Thyroid gland (tissue), 4 donors: ENCODE data around the gene P2RX4. TPM values are rescaled to one million over a fixed set of nuclear protein-coding genes. Genes with fewer than 3 reads are reported as not detected.
"Not testable (repeated sequence)": the region's sequence is repeated elsewhere in the genome, so short reads cannot be mapped to it uniquely, and the experiment has no call there.

Source experiments
- DNase-seq, 2 donors: peaks; one replicate each; pipeline ENCODE4 v3.0.0-alpha.2; 2019
- H3K27ac ChIP-seq, 3 donors: fragments of 200-600 bp; sonication (generic); 1 replicate in 2 of 3; 2 replicates in 1 of 3; pipeline ENCODE4 v1.5.1; 2016 to 2019; ENCODE audit warnings: mild to moderate bottlenecking in 1 of 3, moderate library complexity in 1 of 3
- H3K27me3 ChIP-seq: fragments of 200-600 bp; sonication (generic); one replicate; pipeline ENCODE4 v1.5.1; 2019
- H3K36me3 ChIP-seq, 2 donors: fragments of 200-600 bp; sonication (generic); one replicate each; pipeline ENCODE4 v1.5.1; 2016 to 2019
- H3K4me1 ChIP-seq, 2 donors: fragments of 200-600 bp; sonication (generic); one replicate each; pipeline ENCODE4 v1.5.1; 2017 to 2019
- H3K4me3 ChIP-seq, 3 donors: fragments of 200-600 bp; sonication (generic); replicated peaks in 1 of 3; 1 replicate in 2 of 3; 2 replicates in 1 of 3; pipeline ENCODE4 v1.5.1; 2016; ENCODE audit warnings: mild to moderate bottlenecking in 1 of 3
- H3K9me3 ChIP-seq: fragments of 200-600 bp; sonication (generic); one replicate; pipeline ENCODE4 v1.5.1; 2017
- POLR2A ChIP-seq, 2 donors: fragments of 450-650 bp; IDR thresholded peaks; one replicate each; pipeline ENCODE4 v1.6.1; 2017; ENCODE audit warnings: antibody characterized with exemption in 2 of 2, mild to moderate bottlenecking in 2 of 2, moderate library complexity in 1 of 2
- WGBS, 2 donors: methylation state at CpG; one replicate each; pipeline ENCODE4 v1.1.5; 2017; 5-methylcytosine and 5-hydroxymethylcytosine counted together
- intact Hi-C: fragments of 100-400 bp; cut with DNase I; formaldehyde crosslinking; loops from one replicate; pipeline ENCODE4 v1.15.1; 2023
- total RNA-seq, 4 donors: library from RNA; depleted of rRNA; stranded (reverse); fragments of >200 nt; gene quantifications; one replicate each; pipeline ENCODE4 v1.2.3, GENCODE V29; 2016
- TF ChIP-seq, protein P1 (sequence below), 6 experiments: fragments of 200-600 bp in 3 of 6; fragments of 450-650 bp in 3 of 6; sonication (generic) in 3 of 6; IDR thresholded peaks; one replicate each; pipeline ENCODE4 v1.5.1; 2016 to 2019; ENCODE audit warnings: antibody characterized with exemption in 6 of 6, mild to moderate bottlenecking in 2 of 6, inconsistent platforms in 1 of 6, moderate library complexity in 1 of 6

P2RX4 gene
- total RNA-seq, 4 donors from 2014 or later = 36.8 to 87.3 (median 56.1) TPM

DNA sequence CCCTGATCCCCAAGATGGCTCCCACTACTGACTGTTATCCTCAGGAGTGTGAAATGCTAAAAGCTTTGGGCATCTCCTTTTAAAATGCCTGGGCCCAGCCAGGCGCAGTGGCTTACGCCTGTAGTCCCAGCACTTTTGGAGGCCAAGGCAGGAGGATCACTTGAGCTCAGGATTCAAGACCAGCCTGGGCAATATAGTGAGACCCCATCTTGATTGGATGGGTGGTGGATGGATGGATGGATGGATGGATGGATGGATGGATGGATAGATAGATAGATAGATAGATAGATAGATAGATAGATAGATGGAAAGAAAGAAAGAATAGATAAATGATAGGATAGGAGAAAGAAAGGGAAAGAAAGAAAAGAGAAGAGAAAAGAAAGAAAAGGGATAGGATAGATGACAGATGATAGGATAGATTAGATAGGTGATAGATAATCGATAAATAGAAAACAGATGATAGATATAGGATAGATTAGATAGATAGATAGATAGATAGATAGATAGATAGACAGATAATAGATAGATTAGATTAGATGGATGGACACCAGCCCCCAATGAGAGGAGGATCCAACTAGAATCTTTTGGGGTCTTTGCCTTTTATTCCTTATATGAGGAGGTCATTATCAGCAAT lies 9.5 kb downstream of the P2RX4 start:
- no peaks in the 10 kb centered on the region for H3K27me3 ChIP-seq
- H3K4me1 ChIP-seq = no peaks in the 10 kb centered on the region
- DNase-seq = no peak
- H3K27ac ChIP-seq = no peak overlapping the region
- no peak for TF ChIP-seq POLR2A (IDR thresholded peaks at IDR 0.05)
- TF ChIP-seq, protein P1, sequence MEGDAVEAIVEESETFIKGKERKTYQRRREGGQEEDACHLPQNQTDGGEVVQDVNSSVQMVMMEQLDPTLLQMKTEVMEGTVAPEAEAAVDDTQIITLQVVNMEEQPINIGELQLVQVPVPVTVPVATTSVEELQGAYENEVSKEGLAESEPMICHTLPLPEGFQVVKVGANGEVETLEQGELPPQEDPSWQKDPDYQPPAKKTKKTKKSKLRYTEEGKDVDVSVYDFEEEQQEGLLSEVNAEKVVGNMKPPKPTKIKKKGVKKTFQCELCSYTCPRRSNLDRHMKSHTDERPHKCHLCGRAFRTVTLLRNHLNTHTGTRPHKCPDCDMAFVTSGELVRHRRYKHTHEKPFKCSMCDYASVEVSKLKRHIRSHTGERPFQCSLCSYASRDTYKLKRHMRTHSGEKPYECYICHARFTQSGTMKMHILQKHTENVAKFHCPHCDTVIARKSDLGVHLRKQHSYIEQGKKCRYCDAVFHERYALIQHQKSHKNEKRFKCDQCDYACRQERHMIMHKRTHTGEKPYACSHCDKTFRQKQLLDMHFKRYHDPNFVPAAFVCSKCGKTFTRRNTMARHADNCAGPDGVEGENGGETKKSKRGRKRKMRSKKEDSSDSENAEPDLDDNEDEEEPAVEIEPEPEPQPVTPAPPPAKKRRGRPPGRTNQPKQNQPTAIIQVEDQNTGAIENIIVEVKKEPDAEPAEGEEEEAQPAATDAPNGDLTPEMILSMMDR (IDR thresholded peaks at IDR 0.05) = no peak
- intact Hi-C loops = no loop called here
- 98 to 99% methylated on average over 3 of the region's 3 CpGs for WGBS, 2 donors
- H3K36me3 ChIP-seq = no peaks in the 10 kb centered on the region
- no peaks in the 10 kb centered on the region for H3K9me3 ChIP-seq
- H3K4me3 ChIP-seq = no peak overlapping the region

DNA sequence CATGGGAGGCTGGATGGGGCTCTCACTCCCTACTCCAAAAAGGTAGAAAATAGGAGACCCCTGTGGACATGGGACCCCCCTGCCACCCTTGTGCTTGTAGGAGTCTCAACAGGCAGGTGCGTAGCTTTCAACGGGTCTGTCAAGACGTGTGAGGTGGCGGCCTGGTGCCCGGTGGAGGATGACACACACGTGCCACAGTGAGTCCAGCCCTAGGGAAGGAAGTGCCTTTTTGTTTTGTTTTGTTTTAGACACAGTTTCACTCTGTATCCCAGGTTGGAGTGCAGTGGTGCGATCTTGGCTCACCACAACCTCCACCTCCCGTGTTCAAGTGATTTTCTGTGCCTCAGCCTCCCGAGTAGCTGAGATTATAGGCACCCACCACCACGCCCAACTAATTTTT lies 12.9 kb downstream of the P2RX4 start:
- intact Hi-C loops = no loop called here
- Histone ChIP-seq H3K9me3 (no peaks in the 10 kb centered on the region), H3K36me3 (no peaks in the 10 kb centered on the region), H3K4me1 (peaks cover 7% of the 10 kb centered on the region in 2 donors), H3K27me3 (no peaks in the 10 kb centered on the region), H3K27ac (no peak overlapping the region), H3K4me3 (no peak overlapping the region)
- WGBS, 2 donors = 88 to 89% methylated on average over 10 of the region's 10 CpGs
- no peak for DNase-seq
- TF ChIP-seq, protein P1 (IDR thresholded peaks at IDR 0.05) = no peak
- TF ChIP-seq POLR2A (IDR thresholded peaks at IDR 0.05) = no peak

DNA sequence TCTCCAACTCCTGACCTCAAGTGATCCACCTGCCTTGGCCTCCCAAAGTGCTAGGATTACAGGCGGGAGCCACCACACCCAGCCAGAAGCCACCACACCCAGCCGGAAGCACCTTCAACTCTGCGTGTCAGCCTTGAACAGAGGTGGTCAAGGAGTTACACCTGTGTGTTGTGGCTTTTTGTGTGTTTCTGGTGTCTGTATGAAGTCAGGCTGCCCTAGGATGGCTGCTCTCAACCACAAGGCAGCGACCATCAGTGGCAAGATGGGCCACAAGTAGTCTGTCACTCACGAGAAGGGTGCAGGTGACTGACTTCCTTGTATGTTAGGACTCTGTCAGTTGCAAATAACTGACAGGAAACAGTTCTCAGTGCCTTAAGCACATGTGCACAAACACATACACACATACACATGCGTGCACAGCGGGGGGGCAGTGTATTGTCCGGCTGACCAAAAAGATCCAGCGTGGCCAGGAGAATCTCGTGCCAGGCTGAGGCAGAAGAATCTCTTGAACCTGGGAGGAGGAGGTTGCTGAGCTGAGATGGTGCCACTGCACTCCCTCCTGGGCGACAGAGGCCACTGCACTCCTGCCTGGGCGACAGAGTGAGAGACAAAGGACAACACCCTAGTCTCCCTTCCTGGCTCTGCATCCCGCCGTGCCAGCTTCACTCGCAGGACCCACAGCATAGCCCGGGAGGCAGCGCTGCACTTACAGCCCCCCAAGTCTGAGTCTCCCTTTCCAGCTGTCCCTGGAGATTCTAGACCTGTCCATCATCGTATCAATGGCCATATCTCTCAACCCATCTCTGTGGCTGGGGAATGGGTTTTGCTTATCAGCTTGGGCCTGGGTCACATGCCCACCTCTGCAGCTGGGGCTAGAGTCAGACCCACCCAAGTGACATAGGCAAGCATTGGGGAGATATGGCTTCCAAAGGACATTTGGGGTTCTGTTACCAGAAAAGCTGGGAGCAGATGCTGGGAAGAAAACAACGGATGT lies 13.7 kb downstream of the P2RX4 start:
- no peaks in the 10 kb centered on the region for H3K27me3 ChIP-seq
- no peak for DNase-seq
- intact Hi-C loops = no loop called here
- H3K4me3 ChIP-seq = no peak overlapping the region
- 81 to 90% methylated on average over 14 to 18 of the region's 19 CpGs for WGBS, 2 donors
- TF ChIP-seq POLR2A (IDR thresholded peaks at IDR 0.05) = no peak
- TF ChIP-seq, protein P1 (IDR thresholded peaks at IDR 0.05) = no peak
- no peaks in the 10 kb centered on the region for H3K36me3 ChIP-seq
- no peaks in the 10 kb centered on the region for H3K9me3 ChIP-seq
- H3K27ac ChIP-seq = no peak overlapping the region
- H3K4me1 ChIP-seq = peaks cover 7% of the 10 kb centered on the region in 2 donors

DNA sequence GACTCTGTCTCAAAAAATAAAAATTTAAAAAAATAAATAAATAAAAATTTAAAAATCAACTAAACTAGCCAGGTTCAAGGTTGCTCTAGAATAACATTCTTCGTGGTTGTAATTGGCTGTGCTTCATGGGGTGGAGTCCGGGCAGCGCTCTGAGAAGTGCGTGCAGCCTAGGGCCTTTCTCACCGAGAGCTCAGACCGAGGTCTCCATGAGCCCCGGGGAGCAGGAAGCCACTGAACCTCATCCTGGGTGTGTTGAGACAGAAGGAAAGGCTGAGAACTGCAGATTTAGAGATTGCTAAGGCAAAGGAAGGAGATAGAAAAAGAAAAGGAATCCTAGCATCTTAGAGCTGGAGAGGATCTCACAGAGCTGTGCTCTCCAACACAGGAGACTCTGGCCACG lies 14.7 kb downstream of the P2RX4 start:
- no peak for DNase-seq
- Histone ChIP-seq H3K9me3 (no peaks in the 10 kb centered on the region), H3K4me1 (peaks cover 7% of the 10 kb centered on the region in 2 donors), H3K4me3 (no peak overlapping the region), H3K36me3 (peaks cover 0 to 7% of the 10 kb centered on the region in 2 donors), H3K27ac (no peak overlapping the region), H3K27me3 (no peaks in the 10 kb centered on the region)
- no peak for TF ChIP-seq POLR2A (IDR thresholded peaks at IDR 0.05)
- TF ChIP-seq, protein P1 (IDR thresholded peaks at IDR 0.05) = no peak
- 84 to 88% methylated on average over 8 of the region's 8 CpGs for WGBS, 2 donors
- intact Hi-C loops = no loop called here

GRCh38 chr12:121226399-121226798 lies 16.5 kb downstream of the P2RX4 start:
- TF ChIP-seq, protein P1 (IDR thresholded peaks at IDR 0.05) = no peak
- no peak for TF ChIP-seq POLR2A (IDR thresholded peaks at IDR 0.05)
- H3K4me3 ChIP-seq = no peak overlapping the region
- no peaks in the 10 kb centered on the region for H3K9me3 ChIP-seq
- H3K4me1 ChIP-seq = peaks cover 7% of the 10 kb centered on the region in 2 donors
- DNase-seq = no peak
- peak overlapping the region in 1 of 3 donors; percentile 72 for H3K27ac ChIP-seq
- intact Hi-C loops = no loop called here
- WGBS, 2 donors = 89 to 96% methylated on average over 8 of the region's 8 CpGs
- peaks cover 0 to 7% of the 10 kb centered on the region in 2 donors for H3K36me3 ChIP-seq
- no peaks in the 10 kb centered on the region for H3K27me3 ChIP-seq

DNA sequence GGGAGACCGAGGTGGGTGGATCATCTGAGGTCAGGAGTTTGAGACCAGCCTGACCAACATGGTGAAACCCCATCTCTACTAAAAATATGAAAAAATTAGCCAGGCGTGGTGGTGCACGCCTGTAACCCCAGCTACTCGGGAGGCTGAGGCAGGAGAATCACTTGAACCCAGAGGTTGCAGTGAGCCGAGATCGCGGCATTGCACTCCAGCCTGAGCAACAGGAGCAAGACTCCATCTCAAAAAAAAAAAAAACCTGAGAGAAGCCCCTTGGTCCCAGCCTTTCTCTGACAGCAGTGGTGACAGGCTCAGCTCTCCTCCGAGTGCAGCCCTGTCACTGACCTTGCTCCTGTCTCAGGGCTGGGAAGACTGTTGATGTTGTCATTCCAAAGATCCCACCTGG lies 16.9 kb downstream of the P2RX4 start:
- intact Hi-C loops, H3K9me3 ChIP-seq, H3K4me3 ChIP-seq, DNase-seq, H3K36me3 ChIP-seq, H3K4me1 ChIP-seq, H3K27me3 ChIP-seq: not testable (repeated sequence)
- WGBS, 2 donors = 94 to 96% methylated on average over 8 of the region's 8 CpGs
- peak overlapping the region; percentile 17 to 72 (median 33) for H3K27ac ChIP-seq
